ENCODE results near the gene INO80C.
"Not testable (repeated sequence)": the region's sequence is repeated elsewhere in the genome, so short reads cannot be mapped to it uniquely, and the experiment has no call there.

Gene INO80C

DNA sequence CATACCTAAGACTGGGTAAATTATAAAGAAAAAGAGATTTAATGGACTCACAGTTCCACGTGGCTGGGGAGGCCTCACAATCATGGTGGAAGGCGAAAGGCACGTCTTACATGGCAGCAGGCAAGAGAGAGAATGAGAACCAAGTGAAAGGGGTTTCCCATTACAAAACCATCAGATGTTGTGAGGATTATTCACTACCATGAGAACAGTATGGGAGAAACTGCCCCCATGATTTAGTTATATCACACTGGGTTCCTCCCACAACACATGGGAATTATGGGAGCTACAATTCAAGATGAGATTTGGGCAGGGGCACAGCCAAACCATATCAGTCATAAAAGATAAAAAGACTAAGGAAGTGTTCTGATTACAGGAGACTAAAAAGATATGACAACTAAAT is 8.5 kb downstream of the INO80C start:
- not testable (repeated sequence) for DNase-seq (ENCODE audit: low spot score)

DNA sequence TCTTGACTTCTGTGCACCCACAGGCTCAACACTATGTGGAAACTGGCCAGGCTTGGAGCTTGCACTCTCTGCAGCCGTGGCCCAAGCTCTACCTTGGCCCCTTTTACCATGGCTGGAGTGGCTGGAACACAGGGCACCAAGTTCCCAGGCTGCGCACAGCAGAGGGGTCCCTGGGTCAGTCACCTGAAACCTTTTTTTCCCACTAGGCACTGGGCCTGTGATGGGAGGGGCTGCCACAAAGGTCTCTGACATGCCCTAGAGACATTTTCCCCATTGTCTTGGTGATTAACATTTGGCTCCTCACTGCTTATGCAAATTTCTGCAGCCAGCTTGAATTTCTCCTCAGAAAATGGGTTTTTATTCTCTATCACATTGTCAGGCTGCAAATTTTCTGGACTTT is 9.4 kb downstream of the INO80C start:
- DNase-seq (ENCODE audit: low spot score), result not testable (repeated sequence)

- not testable (repeated sequence) for DNase-seq (ENCODE audit: low spot score)
Measured at GRCh38 chr18:35487525-35487924, 10.2 kb downstream of the INO80C start.

DNA sequence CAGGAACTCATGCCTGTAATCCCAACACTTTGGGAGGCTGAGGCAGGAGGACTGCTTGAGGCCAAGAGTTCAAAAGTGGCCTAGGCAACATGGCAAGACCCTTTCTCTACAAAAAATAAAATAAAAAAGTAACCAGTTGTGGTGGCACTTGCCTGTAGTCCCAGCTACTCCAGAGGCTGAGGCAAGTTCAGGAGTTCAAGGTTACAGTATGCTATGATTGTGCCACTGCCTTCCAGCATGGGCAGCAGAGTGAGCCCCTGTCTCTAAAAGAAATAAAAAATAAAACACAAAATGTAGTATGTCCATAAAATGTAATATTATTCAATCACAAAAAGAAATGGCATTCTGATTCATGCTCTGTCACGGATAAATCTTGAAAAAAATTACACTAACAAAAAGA is 11.9 kb downstream of the INO80C start:
- DNase-seq (ENCODE audit: low spot score), result no peak

DNA sequence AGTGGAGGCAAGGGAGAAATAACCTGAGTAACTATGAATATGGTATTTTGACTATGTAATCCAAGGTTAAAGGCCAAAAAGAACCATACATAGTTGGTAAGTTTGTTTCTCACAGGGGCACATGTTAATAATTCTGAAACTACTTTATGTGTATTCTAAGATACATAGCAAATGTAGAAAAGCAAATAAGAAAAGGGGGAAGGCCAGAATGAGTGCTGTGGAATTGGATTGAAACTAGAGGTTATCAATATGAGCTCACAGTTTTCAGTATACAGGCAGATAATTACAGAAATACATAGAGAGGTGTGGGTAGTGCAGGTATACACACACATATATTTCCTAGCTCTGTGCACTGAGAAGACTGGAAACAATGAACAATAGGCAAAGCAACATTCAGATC is 13.7 kb downstream of the INO80C start:
- no peak for DNase-seq (ENCODE audit: low spot score)

GRCh38 chr18:35481960-35482366 is 15.8 kb downstream of the INO80C start:
- DNase-seq (ENCODE audit: low spot score), result no peak

GRCh38 chr18:35479911-35480586 is 17.7 kb downstream of the INO80C start:
- no peak for DNase-seq (ENCODE audit: low spot score)

- DNase-seq (ENCODE audit: low spot score), result peak; percentile 71
Measured at GRCh38 chr18:35478520-35479435, 19.0 kb downstream of the INO80C start.

DNA sequence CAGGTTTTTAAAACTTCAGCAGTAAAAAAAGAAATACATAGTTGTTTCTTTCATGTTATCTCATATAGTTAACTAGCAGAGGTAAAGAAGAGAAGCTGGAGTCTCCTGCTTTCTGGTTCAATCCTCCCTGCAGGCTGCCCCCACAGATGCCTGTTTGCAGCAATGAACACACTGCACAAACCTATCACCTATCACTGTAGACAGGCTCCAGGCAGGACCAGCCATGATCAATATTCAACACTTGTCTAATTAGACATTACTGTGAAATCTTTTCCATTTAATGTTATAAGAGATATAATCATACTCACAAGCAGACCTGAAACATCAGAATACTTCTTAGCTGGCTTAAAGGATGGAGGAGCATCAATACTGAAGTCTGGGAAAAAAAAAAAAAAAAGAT is 19.8 kb downstream of the INO80C start:
- no peak for DNase-seq (ENCODE audit: low spot score)

DNA sequence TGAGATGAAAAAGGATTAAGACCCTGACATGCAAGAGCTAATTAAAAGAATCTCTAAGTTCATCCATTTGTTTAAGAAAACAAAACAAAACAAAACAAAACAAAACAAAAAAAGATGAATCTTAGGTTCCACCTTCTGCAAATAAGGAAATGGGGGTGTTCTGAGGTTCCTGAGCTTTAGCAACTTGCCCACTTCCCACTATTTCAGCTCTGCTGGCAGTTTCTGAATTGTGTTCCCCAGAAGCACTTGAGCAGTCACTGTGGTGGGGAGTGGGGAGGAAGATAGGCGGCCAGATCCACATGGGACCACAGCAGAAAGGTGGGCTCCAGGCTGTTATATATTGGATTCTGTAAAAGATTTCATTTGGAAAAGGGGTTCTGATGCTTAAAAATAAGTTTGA is 20.3 kb downstream of the INO80C start:
- no peak for DNase-seq (ENCODE audit: low spot score)

- no peak for DNase-seq (ENCODE audit: low spot score)
Measured at GRCh38 chr18:35474884-35475283, 22.9 kb downstream of the INO80C start.

GRCh38 chr18:35473562-35473961 is 24.2 kb downstream of the INO80C start:
- no peak for DNase-seq (ENCODE audit: low spot score)

- DNase-seq (ENCODE audit: low spot score), result no peak
Measured at GRCh38 chr18:35470435-35470834, 27.3 kb downstream of the INO80C start.

DNA sequence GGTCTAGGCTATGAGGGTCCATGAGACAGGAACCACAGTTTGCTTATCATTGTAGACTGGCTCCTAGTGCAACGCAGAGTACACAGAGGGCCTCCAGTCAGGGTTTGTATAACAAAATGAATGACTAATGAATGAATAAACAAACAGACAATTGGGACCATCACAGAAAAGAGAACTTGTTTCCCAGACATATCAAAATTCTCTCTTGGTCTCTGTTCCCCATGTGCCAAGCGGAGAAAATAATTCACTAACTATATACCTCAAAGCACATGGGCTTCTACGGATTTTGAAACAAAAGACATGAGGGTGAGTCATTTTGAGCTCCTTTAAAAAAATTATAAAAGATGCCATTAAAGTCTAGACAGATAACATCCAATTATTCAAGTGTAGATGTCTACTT is 28.0 kb downstream of the INO80C start:
- DNase-seq (ENCODE audit: low spot score), result no peak

DNA sequence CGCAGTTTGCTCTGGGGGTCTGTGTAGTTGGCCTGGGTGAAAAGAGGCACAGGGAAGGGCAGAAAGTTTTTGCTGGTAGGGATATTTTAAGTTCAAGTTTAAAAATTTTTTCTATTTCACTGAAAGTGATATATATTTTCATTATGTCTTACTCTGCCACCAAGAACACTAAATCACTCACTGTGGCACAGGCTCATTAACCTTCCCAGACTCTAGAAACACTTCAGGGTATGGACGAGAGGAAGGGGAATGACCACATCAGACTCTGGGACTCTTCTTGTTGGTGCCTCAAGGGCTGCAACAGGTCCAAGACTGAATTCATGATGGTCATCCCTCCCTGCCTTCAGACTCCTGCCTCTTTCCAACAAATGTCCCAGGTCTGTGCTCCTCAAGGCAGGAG is 29.0 kb downstream of the INO80C start:
- no peak for DNase-seq (ENCODE audit: low spot score)

DNA sequence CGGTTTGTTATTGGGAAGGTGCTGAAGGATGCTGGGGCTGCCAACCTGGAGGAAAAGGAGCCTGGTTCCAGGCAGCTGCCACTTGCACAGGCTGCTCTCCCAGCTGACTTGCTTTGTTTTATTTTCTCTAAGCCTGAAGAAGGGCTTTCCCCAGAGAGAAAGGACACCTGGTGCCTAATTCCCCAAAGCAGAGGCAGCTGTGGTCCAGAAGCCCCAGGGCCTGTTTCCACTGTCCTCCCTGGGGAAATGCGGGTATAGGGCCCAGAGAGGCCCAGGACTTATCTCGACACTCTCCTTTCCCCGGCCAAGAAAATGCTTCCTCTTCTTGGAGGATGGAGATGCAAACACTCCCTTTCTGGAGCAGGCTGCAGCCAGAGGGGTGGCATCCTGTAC is 30.1 kb downstream of the INO80C start:
- no peak for DNase-seq (ENCODE audit: low spot score)

- DNase-seq (ENCODE audit: low spot score), result no peak
Measured at GRCh38 chr18:35466815-35467623, 30.7 kb downstream of the INO80C start.

DNA sequence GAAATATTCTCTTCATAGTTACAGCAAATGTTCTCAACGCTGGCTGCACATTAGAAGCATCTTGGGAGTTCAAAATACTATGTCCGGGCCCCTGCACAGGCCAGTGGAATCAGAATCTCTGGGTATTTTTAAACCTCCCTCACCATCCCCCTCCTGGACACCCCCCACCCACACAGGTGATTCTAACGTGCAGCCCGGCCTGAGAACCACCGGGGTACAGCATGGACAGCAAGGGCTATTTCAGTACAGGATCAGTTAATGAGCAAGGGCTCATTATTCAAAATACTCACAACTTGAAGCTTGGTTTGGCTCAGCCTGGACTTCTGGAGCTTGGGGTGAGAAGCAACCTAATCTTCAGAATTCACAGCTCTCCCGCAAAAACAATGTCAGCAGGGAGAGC is 31.4 kb downstream of the INO80C start:
- DNase-seq (ENCODE audit: low spot score), result no peak

- DNase-seq (ENCODE audit: low spot score), result no peak
Measured at GRCh38 chr18:35465329-35465728, 32.4 kb downstream of the INO80C start.

DNA sequence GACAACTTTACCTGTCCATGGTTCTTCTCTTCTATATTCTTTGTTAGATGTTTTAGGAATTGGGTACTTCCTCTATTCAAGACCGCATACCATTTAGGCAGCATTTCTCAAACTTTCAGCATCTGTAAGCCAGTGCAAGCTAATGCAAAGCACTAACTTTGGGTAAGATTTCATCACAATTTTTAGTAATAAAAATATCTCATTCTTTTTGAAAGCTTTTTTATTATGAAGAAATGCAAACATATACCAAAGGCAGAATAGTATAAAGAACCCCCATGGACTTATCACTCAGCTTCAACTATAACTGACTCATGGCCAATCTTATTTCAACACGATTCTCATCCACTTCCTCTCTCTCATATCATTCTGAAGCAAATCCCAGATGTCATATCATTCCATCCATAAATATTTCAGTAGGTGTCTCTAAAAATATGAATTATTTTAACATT is 32.9 kb downstream of the INO80C start:
- no peak for DNase-seq (ENCODE audit: low spot score)

GRCh38 chr18:35463827-35464226 is 33.9 kb downstream of the INO80C start:
- DNase-seq (ENCODE audit: low spot score), result no peak

DNA sequence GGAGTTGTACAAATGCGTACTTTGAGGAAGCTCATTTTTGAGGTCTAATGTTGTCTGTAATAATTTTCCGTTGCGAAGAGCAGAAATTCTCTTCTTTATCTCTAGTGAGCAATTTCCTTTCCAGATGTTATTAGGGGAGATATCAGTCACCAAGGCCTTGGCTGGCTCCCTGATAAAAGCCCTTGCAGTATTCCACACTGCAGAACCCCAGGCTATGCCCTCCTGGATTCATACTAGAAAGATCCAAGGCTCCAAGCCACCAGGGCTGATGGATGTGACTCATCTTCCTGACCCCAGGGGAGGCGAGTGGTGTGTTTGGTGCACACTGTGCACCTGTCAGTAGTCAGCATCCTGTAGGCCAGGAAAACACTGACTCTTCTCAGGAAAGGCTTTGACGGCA is 34.7 kb downstream of the INO80C start:
- no peak for DNase-seq (ENCODE audit: low spot score)

All from AG08396 (cell line).